ENCODE measurements around the gene ASAP3.

The ASAP3 gene

GRCh38 chr1:23477359-23478144 is 6.4 kb downstream of the ASAP3 start:
- DNase-seq (ENCODE audit: low read depth) = no peak
- no peak overlapping the region for H3K4me3 ChIP-seq (ENCODE audit: low read depth, low read length)
- TF ChIP-seq CTCF (IDR thresholded peaks at IDR 0.05; ENCODE audit: low read depth, low read length, missing control alignments) = no peak
- in situ Hi-C loops (cut with HindIII; ENCODE audit: low sequenced_read_pairs) = no loop called here

GRCh38 chr1:23475641-23476040 is 8.3 kb downstream of the ASAP3 start:
- in situ Hi-C loops (cut with HindIII; ENCODE audit: low sequenced_read_pairs) = no loop called here
- DNase-seq (ENCODE audit: low read depth) = peak; percentile 64
- TF ChIP-seq CTCF (IDR thresholded peaks at IDR 0.05; ENCODE audit: low read depth, low read length, missing control alignments) = no peak
- H3K4me3 ChIP-seq (ENCODE audit: low read depth, low read length) = no peak overlapping the region

GRCh38 chr1:23475134-23475628 is 8.8 kb downstream of the ASAP3 start:
- in situ Hi-C loops (cut with HindIII; ENCODE audit: low sequenced_read_pairs) = no loop called here
- peak; percentile 95 for DNase-seq (ENCODE audit: low read depth)
- no peak overlapping the region for H3K4me3 ChIP-seq (ENCODE audit: low read depth, low read length)
- no peak for TF ChIP-seq CTCF (IDR thresholded peaks at IDR 0.05; ENCODE audit: low read depth, low read length, missing control alignments)

GRCh38 chr1:23473037-23473800 is 10.8 kb downstream of the ASAP3 start:
- no peak overlapping the region for H3K4me3 ChIP-seq (ENCODE audit: low read depth, low read length)
- no peak for DNase-seq (ENCODE audit: low read depth)

GRCh38 chr1:23472351-23473036 is 11.5 kb downstream of the ASAP3 start:
- in situ Hi-C loops (cut with HindIII; ENCODE audit: low sequenced_read_pairs) = no loop called here
- DNase-seq (ENCODE audit: low read depth) = no peak
- TF ChIP-seq CTCF (IDR thresholded peaks at IDR 0.05; ENCODE audit: low read depth, low read length, missing control alignments) = no peak
- H3K4me3 ChIP-seq (ENCODE audit: low read depth, low read length) = no peak overlapping the region

More at GRCh38 chr1:23473037-23473800, 10.8 kb downstream of the ASAP3 start:
- in situ Hi-C loops (cut with HindIII; ENCODE audit: low sequenced_read_pairs) = no loop called here
- no peak for TF ChIP-seq CTCF (IDR thresholded peaks at IDR 0.05; ENCODE audit: low read depth, low read length, missing control alignments)

GRCh38 chr1:23471473-23472075 is 12.4 kb downstream of the ASAP3 start:
- no peak for TF ChIP-seq CTCF (IDR thresholded peaks at IDR 0.05; ENCODE audit: low read depth, low read length, missing control alignments)
- in situ Hi-C loops (cut with HindIII; ENCODE audit: low sequenced_read_pairs) = no loop called here
- no peak for DNase-seq (ENCODE audit: low read depth)
- no peak overlapping the region for H3K4me3 ChIP-seq (ENCODE audit: low read depth, low read length)
